Liver (tissue), 9 donors: ENCODE measurements around the gene ADCY7. TPM values are rescaled to one million over a fixed set of nuclear protein-coding genes. Genes with fewer than 3 reads are reported as not detected.

Source experiments
- DNase-seq: peaks from one replicate; pipeline ENCODE4 v3.0.0-alpha.2; 2017; ENCODE audit warnings: low spot score
- H3K27ac ChIP-seq, 2 donors: one replicate each; pipeline ENCODE4 v1.7.0; 2013; ENCODE audit warnings: inconsistent platforms in 2 of 2, low read length in 2 of 2, control low read depth in 1 of 2, low read depth in 1 of 2, mild to moderate bottlenecking in 1 of 2
- H3K27me3 ChIP-seq, 4 donors: one replicate each; pipeline versions ENCODE4 v1.6.1 to v1.7.0; 2013; ENCODE audit warnings: low read length in 3 of 4, inconsistent platforms in 1 of 4, mild to moderate bottlenecking in 1 of 4, moderate library complexity in 1 of 4; ENCODE audit not compliant: control insufficient read depth in 4 of 4, insufficient read depth in 4 of 4
- H3K36me3 ChIP-seq, 4 donors: one replicate each; pipeline versions ENCODE4 v1.6.1 to v1.7.0; 2013; ENCODE audit warnings: low read length in 3 of 4, mild to moderate bottlenecking in 3 of 4, low read depth in 1 of 4, moderate library complexity in 1 of 4; ENCODE audit not compliant: control insufficient read depth in 4 of 4, insufficient read depth in 3 of 4
- H3K4me1 ChIP-seq, 4 donors: one replicate each; pipeline versions ENCODE4 v1.6.1 to v1.7.0; 2013; ENCODE audit warnings: low read length in 3 of 4, mild to moderate bottlenecking in 3 of 4, moderate library complexity in 1 of 4; ENCODE audit not compliant: control insufficient read depth in 4 of 4, insufficient read depth in 4 of 4
- H3K4me3 ChIP-seq, 3 donors: one replicate each; pipeline versions ENCODE4 v1.6.1 to v1.7.0; 2013; ENCODE audit warnings: low read length in 3 of 3, control low read depth in 1 of 3, low read depth in 1 of 3, mild to moderate bottlenecking in 1 of 3
- H3K9ac ChIP-seq, 2 donors: one replicate each; pipeline ENCODE4 v1.7.0; 2013; ENCODE audit warnings: low read length in 2 of 2, mild to moderate bottlenecking in 2 of 2, moderate library complexity in 2 of 2, control low read depth in 1 of 2, low read depth in 1 of 2
- H3K9me3 ChIP-seq, 4 donors: one replicate each; pipeline versions ENCODE4 v1.6.1 to v1.7.0; 2013; ENCODE audit warnings: low read length in 3 of 4; ENCODE audit not compliant: control insufficient read depth in 4 of 4
- ATF3 ChIP-seq: IDR thresholded peaks from 2 replicates; pipeline ENCODE4 v1.6.1; 2016; ENCODE audit warnings: antibody characterized with exemption
- CTCF ChIP-seq: fragments of 150-350 bp; IDR thresholded peaks from 2 replicates; pipeline ENCODE4 v1.5.1; 2017; ENCODE audit warnings: improper control_type of control experiment, low read depth, low read length; ENCODE audit not compliant: missing input control
- EGR1 ChIP-seq, 2 donors: IDR thresholded peaks; 2 replicates each; pipeline ENCODE4 v1.6.1; 2016 to 2018; ENCODE audit warnings: antibody characterized with exemption in 2 of 2, low read depth in 2 of 2
- FOXA1 ChIP-seq: IDR thresholded peaks from 2 replicates; pipeline ENCODE4 v1.6.1; 2016; ENCODE audit warnings: antibody characterized with exemption
- FOXA2 ChIP-seq: IDR thresholded peaks from 2 replicates; pipeline ENCODE4 v1.6.1; 2016; ENCODE audit warnings: antibody characterized with exemption
- GABPA ChIP-seq, 2 donors: IDR thresholded peaks in 1 of 2; conservative IDR thresholded peaks in 1 of 2; 2 replicates each; pipeline ENCODE4 v1.6.1; 2016; ENCODE audit warnings: antibody characterized with exemption in 2 of 2, mild to moderate bottlenecking in 1 of 2, moderate library complexity in 1 of 2
- HNF4A ChIP-seq, 2 donors: conservative IDR thresholded peaks; 2 replicates each; pipeline ENCODE4 v1.6.1; 2016; ENCODE audit warnings: antibody characterized with exemption in 2 of 2, mild to moderate bottlenecking in 2 of 2
- HNF4G ChIP-seq: IDR thresholded peaks from 2 replicates; pipeline ENCODE4 v1.6.1; 2016; ENCODE audit warnings: antibody characterized with exemption
- JUND ChIP-seq, 2 donors: IDR thresholded peaks; 2 replicates each; pipeline ENCODE4 v1.6.1; 2016; ENCODE audit warnings: antibody characterized with exemption in 2 of 2
- NR2F2 ChIP-seq: IDR thresholded peaks from 2 replicates; pipeline ENCODE4 v1.6.1; 2016; ENCODE audit warnings: antibody characterized with exemption
- RAD21 ChIP-seq, 2 donors: IDR thresholded peaks; 2 replicates each; pipeline ENCODE4 v1.6.1; 2016; ENCODE audit warnings: antibody characterized with exemption in 2 of 2, mild to moderate bottlenecking in 2 of 2
- REST ChIP-seq: IDR thresholded peaks from 2 replicates; pipeline ENCODE4 v1.6.1; 2016; ENCODE audit warnings: antibody characterized with exemption, mild to moderate bottlenecking
- RXRA ChIP-seq, 2 donors: IDR thresholded peaks; 2 replicates each; pipeline ENCODE4 v1.6.1; 2017 to 2018; ENCODE audit warnings: antibody characterized with exemption in 2 of 2, mild to moderate bottlenecking in 1 of 2
- SP1 ChIP-seq: IDR thresholded peaks from 2 replicates; pipeline ENCODE4 v1.6.1; 2018; ENCODE audit warnings: antibody characterized with exemption, mild to moderate bottlenecking
- TAF1 ChIP-seq: conservative IDR thresholded peaks from 2 replicates; pipeline ENCODE4 v1.6.1; 2016; ENCODE audit warnings: antibody characterized with exemption, mild to moderate bottlenecking
- YY1 ChIP-seq: IDR thresholded peaks from 2 replicates; pipeline ENCODE4 v1.6.1; 2016; ENCODE audit warnings: antibody characterized with exemption, mild to moderate bottlenecking
- ZBTB33 ChIP-seq: IDR thresholded peaks from 2 replicates; pipeline ENCODE4 v1.6.1; 2016; ENCODE audit warnings: antibody characterized with exemption
- WGBS: extraction: QIAGEN DNeasy Blood & Tissue Kit; methylation state at CpG from one replicate; pipeline ENCODE4 v1.1.7; 2013; 5-methylcytosine and 5-hydroxymethylcytosine counted together
- polyA plus RNA-seq, 2 donors: library from polyadenylated mRNA; stranded (reverse) in 1 of 2; unstranded in 1 of 2; fragments of 200-250 nt in 1 of 2; fragments of >200 nt in 1 of 2; fragmentation: Nextera tagmentation in 1 of 2; extraction: Ambion mirVana in 1 of 2; gene quantifications; one replicate each; pipeline versions ENCODE4 v1.2.1 to v1.2.3, GENCODE V29; 2013 to 2015
- total RNA-seq, 2 donors: library from RNA; depleted of rRNA; stranded (reverse); fragments of >200 nt; gene quantifications; one replicate each; pipeline ENCODE4 v1.2.3, GENCODE V29; 2014
- TF ChIP-seq, protein P1 (sequence below): IDR thresholded peaks from 2 replicates; pipeline ENCODE4 v1.6.1; 2016; ENCODE audit warnings: antibody characterized with exemption
- donor health status: healthy.
- donor health status: healthy.
- donor health status: healthy.
- donor health status: healthy.
- donor health status: healthy.

Gene ADCY7
- total and polyA plus RNA-seq, 4 donors = 1.8 to 43.9 (median 7.4) TPM

DNA sequence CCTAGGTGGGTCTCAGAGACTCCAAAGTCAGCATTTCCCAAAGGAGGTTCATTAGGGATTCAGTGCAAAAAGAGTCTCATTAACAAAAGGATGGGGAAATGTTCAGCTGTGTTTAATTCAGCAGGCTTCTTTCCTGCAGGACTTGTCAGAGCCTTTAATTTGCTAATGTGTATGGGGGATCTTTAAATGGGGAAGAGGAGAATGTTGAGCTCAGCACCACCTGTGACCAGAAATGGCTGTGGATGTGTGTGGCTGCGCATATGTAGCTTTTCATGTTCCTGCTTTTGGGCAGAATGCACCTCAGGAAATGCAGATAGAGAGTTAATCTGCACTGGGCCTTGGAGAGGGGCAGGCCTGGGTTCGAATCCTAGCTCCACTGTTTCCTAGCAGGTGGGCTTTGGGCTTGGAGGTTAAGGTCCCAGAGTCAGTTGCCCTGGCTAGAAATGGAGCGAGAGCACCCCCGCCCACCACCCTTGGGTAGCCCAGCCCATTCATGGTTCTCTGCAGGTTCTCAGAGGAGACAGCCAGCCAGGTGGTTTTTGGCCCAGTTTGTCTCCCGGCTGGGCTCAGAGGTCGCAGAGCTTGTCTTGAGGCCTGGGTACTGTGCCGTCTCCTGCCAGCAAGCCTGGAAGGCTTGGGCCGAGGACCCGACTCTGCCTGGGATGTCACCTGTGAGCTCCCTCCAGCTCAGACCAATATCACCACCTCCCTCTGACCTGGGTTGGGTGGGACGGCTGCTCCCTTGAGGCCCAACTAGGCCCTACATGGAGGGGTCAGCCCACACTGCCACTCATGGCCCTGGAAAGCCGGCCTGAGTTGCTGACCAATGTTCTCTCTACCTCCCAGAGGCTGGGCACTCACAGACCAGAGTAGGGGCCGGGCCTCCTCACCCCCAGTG lies 9.3 kb downstream of the ADCY7 start:
- 82% methylated on average over 12 of the region's 12 CpGs for WGBS
- Histone ChIP-seq H3K9me3 (no peaks in the 10 kb centered on the region), H3K27me3 (no peaks in the 10 kb centered on the region), H3K4me3 (no peak overlapping the region), H3K9ac (no peak overlapping the region), H3K4me1 (peaks cover 0 to 3% (median 0%) of the 10 kb centered on the region in 4 donors), H3K27ac (no peak overlapping the region), H3K36me3 (no peaks in the 10 kb centered on the region)
- DNase-seq = no peak
- TF ChIP-seq CTCF = no peak
- TF ChIP-seq FOXA2 = no peak
- TF ChIP-seq RXRA (IDR thresholded peaks at IDR 0.05) = no peak
- TF ChIP-seq EGR1 (IDR thresholded peaks at IDR 0.05; ENCODE audit: low read depth in 2 of 2) = no peak
- no peak for TF ChIP-seq RAD21 (IDR thresholded peaks at IDR 0.05)
- no peak for TF ChIP-seq FOXA1
- no peak for TF ChIP-seq HNF4A (conservative IDR thresholded peaks at IDR 0.05)
- no peak for TF ChIP-seq HNF4G
- TF ChIP-seq NR2F2 = no peak
- TF ChIP-seq, protein P1, sequence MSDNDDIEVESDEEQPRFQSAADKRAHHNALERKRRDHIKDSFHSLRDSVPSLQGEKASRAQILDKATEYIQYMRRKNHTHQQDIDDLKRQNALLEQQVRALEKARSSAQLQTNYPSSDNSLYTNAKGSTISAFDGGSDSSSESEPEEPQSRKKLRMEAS = no peak
- no peak for TF ChIP-seq REST
- TF ChIP-seq GABPA (IDR thresholded peaks at IDR 0.05 in 1 of 2, conservative IDR thresholded peaks at IDR 0.05 in 1 of 2) = no peak
- no peak for TF ChIP-seq ATF3
- no peak for TF ChIP-seq JUND (IDR thresholded peaks at IDR 0.05)
- TF ChIP-seq YY1 = no peak
- no peak for TF ChIP-seq ZBTB33
- TF ChIP-seq TAF1 = no peak
- TF ChIP-seq SP1 = no peak
